ENCODE results near the gene ASB2. TPM values are rescaled to one million over a fixed set of nuclear protein-coding genes. Genes with fewer than 3 reads are reported as not detected.

ASB2 gene
- polyA plus RNA-seq, 3 donors = 0.25 to 2.5 (median 1.4) TPM

DNA sequence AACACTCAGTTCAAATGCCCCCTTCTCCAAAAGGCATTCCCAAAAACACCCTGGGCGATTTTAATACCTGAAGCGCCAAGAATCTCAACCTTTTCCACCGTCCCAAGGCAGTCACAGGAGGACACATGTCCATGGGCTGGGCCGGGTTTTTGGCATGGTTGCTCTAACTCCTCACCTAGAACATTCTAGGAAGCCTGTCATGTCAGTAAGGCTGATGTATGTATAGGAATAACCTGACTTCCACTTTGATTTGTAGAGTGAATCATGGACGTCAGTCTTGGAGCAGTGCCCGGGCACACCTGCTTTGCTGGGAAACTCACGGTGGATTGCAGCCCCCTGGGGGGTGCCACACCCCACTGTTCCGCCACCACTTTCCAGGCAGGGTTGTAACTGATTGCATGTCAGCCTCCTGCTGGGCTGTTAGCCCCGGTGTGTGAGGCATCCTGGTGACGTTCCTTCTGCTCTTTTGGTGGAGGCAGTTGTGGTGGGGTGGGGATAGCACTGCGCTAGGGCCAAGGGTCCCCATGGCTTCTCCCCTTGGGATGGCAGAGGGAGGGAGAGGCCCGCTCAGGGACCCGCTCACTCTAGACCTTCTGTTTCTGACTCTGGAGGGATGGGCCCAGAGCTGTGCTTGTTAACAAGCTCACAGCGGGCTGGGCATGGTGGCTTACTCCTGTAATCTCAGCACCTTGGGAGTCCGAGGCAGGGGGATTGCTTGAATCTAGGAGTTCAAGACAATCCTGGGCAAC lies 84.4 kb downstream of the ASB2 start:
- Histone ChIP-seq H3K4me2 (replicated peaks; ENCODE audit: extremely low read depth, low read length, poor library complexity, severe bottlenecking) (no peak overlapping the region), H3K27ac (ENCODE audit: low read depth in 1 of 2, low read length in 2 of 2) (no peak overlapping the region), H3K36me3 (replicated peaks in 1 of 2; ENCODE audit: control insufficient read depth in 1 of 2, insufficient read depth in 2 of 2, low read length in 2 of 2) (no peaks in the 10 kb centered on the region), H3K27me3 (ENCODE audit: control insufficient read depth in 2 of 2, insufficient read depth in 2 of 2, low read length in 2 of 2) (peaks cover 0 to 3% of the 10 kb centered on the region in 2 donors), H3K9ac (ENCODE audit: insufficient read depth, low read length, poor library complexity, severe bottlenecking) (no peak overlapping the region), H3K79me2 (ENCODE audit: insufficient read depth, low read length) (no peaks in the 10 kb centered on the region), H3K4me3 (replicated peaks in 1 of 3; ENCODE audit: low read depth in 2 of 3, low read length in 3 of 3) (no peak overlapping the region), H4K20me1 (ENCODE audit: insufficient read depth, low read length) (no peaks in the 10 kb centered on the region), H3K9me3 (replicated peaks in 1 of 2; ENCODE audit: control insufficient read depth in 1 of 2, insufficient read depth in 1 of 2, low read length in 2 of 2) (no peaks in the 10 kb centered on the region), H3K4me1 (ENCODE audit: control insufficient read depth in 1 of 2, insufficient read depth in 2 of 2, low read length in 2 of 2) (no peaks in the 10 kb centered on the region), H2AFZ (ENCODE audit: insufficient read depth, low read depth, low read length, poor library complexity, severe bottlenecking) (no peak overlapping the region)
- no peak for DNase-seq
- intact Hi-C loops (cut with micrococcal nuclease) = loop anchor here in 1 of 2 donors (5.0 kb wide), 1 partner anchor 940 kb away; no protein-coding TSS in a partner anchor
- TF ChIP-seq, protein P1, sequence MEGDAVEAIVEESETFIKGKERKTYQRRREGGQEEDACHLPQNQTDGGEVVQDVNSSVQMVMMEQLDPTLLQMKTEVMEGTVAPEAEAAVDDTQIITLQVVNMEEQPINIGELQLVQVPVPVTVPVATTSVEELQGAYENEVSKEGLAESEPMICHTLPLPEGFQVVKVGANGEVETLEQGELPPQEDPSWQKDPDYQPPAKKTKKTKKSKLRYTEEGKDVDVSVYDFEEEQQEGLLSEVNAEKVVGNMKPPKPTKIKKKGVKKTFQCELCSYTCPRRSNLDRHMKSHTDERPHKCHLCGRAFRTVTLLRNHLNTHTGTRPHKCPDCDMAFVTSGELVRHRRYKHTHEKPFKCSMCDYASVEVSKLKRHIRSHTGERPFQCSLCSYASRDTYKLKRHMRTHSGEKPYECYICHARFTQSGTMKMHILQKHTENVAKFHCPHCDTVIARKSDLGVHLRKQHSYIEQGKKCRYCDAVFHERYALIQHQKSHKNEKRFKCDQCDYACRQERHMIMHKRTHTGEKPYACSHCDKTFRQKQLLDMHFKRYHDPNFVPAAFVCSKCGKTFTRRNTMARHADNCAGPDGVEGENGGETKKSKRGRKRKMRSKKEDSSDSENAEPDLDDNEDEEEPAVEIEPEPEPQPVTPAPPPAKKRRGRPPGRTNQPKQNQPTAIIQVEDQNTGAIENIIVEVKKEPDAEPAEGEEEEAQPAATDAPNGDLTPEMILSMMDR (IDR thresholded peaks at IDR 0.05) = no peak
- Mint-ChIP-seq H3K27ac (no peak overlapping the region), H3K27me3 (ENCODE audit: low read depth in 3 of 3) (peaks cover 11 to 18% (median 14%) of the 10 kb centered on the region in 3 donors), H3K36me3 (no peaks in the 10 kb centered on the region), H3K9me3 (peaks cover 0 to 6% (median 0%) of the 10 kb centered on the region in 7 donors), H3K4me3 (no peak overlapping the region), H3K4me1 (no peaks in the 10 kb centered on the region)
- WGBS (ENCODE audit: insufficient coverage) = 84% methylated on average over 11 of the region's 15 CpGs

DNA sequence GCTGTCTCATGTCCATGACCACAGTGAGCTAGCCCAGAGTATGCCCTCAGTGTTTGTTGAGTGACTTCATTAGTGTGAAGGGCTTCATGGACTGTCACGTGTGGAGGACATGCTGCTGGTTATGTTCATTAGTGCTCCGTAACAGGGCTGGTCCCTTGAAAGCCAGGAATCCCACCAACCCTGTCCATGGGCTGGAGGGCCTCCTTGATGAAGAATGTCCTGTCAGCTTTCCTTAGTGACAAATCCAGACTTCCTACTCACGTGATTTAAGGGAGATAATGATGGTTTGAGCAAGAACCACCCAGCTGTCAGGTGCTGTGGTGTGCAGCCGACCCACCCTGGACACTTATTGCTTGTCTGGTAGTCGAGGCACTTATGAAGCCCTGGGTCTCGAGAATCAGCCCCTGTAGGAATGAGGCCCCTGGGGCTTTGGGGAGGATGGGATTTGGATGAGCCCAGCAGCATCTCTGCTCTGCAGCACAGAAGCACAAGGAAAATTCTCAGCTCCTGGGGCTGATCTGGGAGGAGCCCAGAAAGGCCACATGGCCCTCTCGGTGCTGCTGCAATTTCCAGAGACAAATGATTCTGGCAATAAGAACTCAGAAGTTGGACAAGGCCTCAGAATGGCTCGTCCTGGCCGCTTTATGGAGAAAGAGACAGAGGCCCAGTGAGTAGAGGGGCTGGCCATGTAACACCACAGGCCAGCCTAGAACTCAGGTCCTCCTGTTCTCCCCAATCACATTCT lies 86.5 kb downstream of the ASB2 start:
- H3K27ac Mint-ChIP-seq = no peak overlapping the region
- H3K4me2 ChIP-seq (replicated peaks; ENCODE audit: extremely low read depth, low read length, poor library complexity, severe bottlenecking) = no peak overlapping the region

More for the DNA sequence above, 86.5 kb downstream of the ASB2 start:
- intact Hi-C loops (cut with micrococcal nuclease) = loop anchor here in 1 of 2 donors (5.0 kb wide), 1 partner anchor 938 kb away; no protein-coding TSS in a partner anchor
- WGBS (ENCODE audit: insufficient coverage) = 90% methylated on average over 5 of the region's 9 CpGs
- no peak overlapping the region for H3K4me3 ChIP-seq (replicated peaks in 1 of 3; ENCODE audit: low read depth in 2 of 3, low read length in 3 of 3)
- H3K27ac ChIP-seq (ENCODE audit: low read depth in 1 of 2, low read length in 2 of 2) = no peak overlapping the region
- H3K4me3 Mint-ChIP-seq = no peak overlapping the region
- H4K20me1 ChIP-seq (ENCODE audit: insufficient read depth, low read length) = no peaks in the 10 kb centered on the region
- H3K9ac ChIP-seq (ENCODE audit: insufficient read depth, low read length, poor library complexity, severe bottlenecking) = no peak overlapping the region
- no peak overlapping the region for H2AFZ ChIP-seq (ENCODE audit: insufficient read depth, low read depth, low read length, poor library complexity, severe bottlenecking)
- no peaks in the 10 kb centered on the region for H3K9me3 ChIP-seq (replicated peaks in 1 of 2; ENCODE audit: control insufficient read depth in 1 of 2, insufficient read depth in 1 of 2, low read length in 2 of 2)
- H3K4me1 ChIP-seq (ENCODE audit: control insufficient read depth in 1 of 2, insufficient read depth in 2 of 2, low read length in 2 of 2) = no peaks in the 10 kb centered on the region
- no peaks in the 10 kb centered on the region for H3K36me3 ChIP-seq (replicated peaks in 1 of 2; ENCODE audit: control insufficient read depth in 1 of 2, insufficient read depth in 2 of 2, low read length in 2 of 2)
- H3K79me2 ChIP-seq (ENCODE audit: insufficient read depth, low read length) = no peaks in the 10 kb centered on the region
- TF ChIP-seq, protein P1 (IDR thresholded peaks at IDR 0.05) = no peak
- peaks cover 0 to 3% of the 10 kb centered on the region in 2 donors for H3K27me3 ChIP-seq (ENCODE audit: control insufficient read depth in 2 of 2, insufficient read depth in 2 of 2, low read length in 2 of 2)
- H3K36me3 Mint-ChIP-seq = no peaks in the 10 kb centered on the region
- peaks cover 13 to 21% (median 17%) of the 10 kb centered on the region in 3 donors for H3K27me3 Mint-ChIP-seq (ENCODE audit: low read depth in 3 of 3)
- peaks cover 0 to 6% (median 0%) of the 10 kb centered on the region in 7 donors for H3K9me3 Mint-ChIP-seq
- peaks cover 2% of the 10 kb centered on the region for H3K4me1 Mint-ChIP-seq
- no peak for DNase-seq
